Measurements from ENCODE around the gene PSME2.

DNA sequence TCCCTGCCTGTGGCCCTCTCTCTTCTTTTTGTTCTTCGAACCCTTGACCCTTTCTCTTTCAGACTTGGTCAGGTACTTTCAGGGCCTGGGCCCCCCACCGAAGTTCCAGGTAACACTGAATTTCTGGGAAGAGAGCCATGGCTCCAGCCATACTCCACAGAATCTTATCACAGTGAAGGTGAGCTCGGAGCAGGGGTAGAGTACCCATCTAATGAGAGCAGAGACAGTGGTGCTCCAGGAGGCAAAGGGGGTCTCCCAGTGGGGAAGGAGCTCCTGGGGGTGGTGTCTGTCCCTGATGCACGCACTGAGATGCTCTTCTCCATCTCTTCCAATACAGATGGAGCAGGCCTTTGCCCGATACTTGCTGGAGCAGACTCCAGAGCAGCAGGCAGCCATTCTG, 19.4 kb upstream of the PSME2 start:
- TF ChIP-seq POLR2AphosphoS5 (IDR thresholded peaks at IDR 0.05; ENCODE audit: borderline replicate concordance, low read depth, low read length): no peak
- TF ChIP-seq EZH2 (IDR thresholded peaks at IDR 0.05): no peak
